GM12892 (cell line): ENCODE measurements around the gene DOCK6.

ENCODE experiments used
- POLR2A ChIP-seq: IDR thresholded peaks from 2 replicates; pipeline ENCODE4 v1.6.1; 2011; ENCODE audit warnings: low read depth, low read length, control low read depth
- POLR2AphosphoS5 ChIP-seq: IDR thresholded peaks from 2 replicates; pipeline ENCODE4 v1.6.1; 2011; ENCODE audit warnings: low read depth, low read length, control low read depth
- TAF1 ChIP-seq: IDR thresholded peaks from 2 replicates; pipeline ENCODE4 v1.6.1; 2011; ENCODE audit warnings: low read depth, mild to moderate bottlenecking, control low read depth, low read length, borderline replicate concordance

DNA sequence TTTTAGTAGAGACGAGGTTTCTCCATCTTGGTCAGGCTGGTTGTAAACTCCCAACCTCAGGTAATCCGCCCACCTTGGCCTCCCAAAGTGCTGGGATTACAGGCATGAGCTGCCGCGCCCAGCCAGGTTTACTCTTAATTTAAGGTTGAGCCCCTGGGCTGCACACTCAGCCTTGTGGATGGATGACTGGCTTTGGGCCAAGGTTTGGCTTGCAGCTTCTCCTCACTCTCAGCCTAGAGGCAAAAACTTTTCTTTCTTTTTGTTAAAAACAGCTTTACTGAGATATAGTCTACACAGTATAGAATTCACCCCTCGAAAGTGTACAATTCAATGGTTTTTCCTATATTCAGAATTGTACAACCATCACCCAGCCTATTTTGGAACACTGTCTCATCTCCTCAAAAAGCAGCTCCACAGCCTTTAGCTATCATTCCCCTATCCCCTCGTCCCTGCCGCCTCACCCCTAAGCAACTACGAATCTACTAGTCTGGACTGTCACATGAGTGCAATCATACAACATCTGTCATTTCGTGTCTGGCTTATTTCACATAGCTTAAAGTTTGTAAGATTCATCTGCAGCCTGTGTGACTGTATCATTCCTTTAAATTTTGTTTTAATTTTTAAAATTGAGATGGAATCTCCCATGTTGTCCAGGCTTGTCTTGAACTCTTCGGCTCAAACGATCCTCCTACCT is 19.2 kb upstream of the DOCK6 start:
- no peak for TF ChIP-seq POLR2A
- TF ChIP-seq TAF1: no peak
- TF ChIP-seq POLR2AphosphoS5: no peak
